ENCODE results near the gene CDR2.

GRCh38 chr16:22346483-22346882 is 27.9 kb downstream of the CDR2 start:
- TF ChIP-seq POLR2A (IDR thresholded peaks at IDR 0.05), result no peak
- TF ChIP-seq, protein P1, sequence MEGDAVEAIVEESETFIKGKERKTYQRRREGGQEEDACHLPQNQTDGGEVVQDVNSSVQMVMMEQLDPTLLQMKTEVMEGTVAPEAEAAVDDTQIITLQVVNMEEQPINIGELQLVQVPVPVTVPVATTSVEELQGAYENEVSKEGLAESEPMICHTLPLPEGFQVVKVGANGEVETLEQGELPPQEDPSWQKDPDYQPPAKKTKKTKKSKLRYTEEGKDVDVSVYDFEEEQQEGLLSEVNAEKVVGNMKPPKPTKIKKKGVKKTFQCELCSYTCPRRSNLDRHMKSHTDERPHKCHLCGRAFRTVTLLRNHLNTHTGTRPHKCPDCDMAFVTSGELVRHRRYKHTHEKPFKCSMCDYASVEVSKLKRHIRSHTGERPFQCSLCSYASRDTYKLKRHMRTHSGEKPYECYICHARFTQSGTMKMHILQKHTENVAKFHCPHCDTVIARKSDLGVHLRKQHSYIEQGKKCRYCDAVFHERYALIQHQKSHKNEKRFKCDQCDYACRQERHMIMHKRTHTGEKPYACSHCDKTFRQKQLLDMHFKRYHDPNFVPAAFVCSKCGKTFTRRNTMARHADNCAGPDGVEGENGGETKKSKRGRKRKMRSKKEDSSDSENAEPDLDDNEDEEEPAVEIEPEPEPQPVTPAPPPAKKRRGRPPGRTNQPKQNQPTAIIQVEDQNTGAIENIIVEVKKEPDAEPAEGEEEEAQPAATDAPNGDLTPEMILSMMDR (IDR thresholded peaks at IDR 0.05), result no peak

All from Peyer's patch (tissue), 4 donors.